NCI-H2196 (cell line): Measurements from ENCODE around the gene RRBP1.

Experiments
- DNase-seq: peaks from one replicate; lab custom pipeline; 2025; ENCODE audit not compliant: unreplicated experiment; lab: John Stamatoyannopoulos, UW

Gene RRBP1

DNA sequence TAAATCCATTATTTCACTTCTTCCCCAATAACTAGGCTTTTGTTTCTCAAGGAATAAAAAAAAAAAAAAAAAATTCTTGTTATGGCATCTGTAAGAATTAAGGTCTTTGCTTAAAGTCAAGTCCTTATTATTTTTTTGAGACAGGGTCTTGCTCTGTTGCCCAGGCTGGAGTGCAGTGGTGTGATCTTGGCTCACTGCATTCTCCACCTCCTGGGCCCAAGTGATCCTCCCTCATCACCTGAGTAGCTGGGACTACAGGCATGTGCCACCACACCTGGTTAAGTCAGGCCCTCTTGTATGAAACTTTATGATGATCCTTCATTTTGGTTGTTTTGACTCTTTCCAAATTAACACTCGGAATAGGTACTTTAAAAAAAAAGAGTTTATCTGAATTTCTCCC lies 94.9 kb downstream of the RRBP1 start:
- DNase-seq, result no peak

DNA sequence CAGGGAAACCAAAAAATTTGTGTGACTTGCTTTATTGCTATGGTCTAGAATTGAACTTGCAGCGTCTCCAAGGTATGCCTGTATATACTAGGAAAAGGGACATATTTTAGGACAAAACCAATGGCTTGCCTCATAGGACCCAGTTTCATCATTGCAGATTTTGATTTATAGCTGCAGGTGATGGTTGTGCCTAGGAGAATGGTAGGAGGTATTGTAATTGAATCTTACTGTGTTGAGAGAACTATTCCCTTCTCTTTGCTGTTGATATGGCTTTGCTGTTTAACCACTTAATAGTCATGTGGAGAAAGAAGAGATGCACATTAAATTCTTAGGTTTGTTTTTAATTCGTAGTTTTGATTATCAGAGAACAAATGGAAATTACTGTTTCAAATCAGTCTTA lies 95.8 kb downstream of the RRBP1 start:
- no peak for DNase-seq

DNA sequence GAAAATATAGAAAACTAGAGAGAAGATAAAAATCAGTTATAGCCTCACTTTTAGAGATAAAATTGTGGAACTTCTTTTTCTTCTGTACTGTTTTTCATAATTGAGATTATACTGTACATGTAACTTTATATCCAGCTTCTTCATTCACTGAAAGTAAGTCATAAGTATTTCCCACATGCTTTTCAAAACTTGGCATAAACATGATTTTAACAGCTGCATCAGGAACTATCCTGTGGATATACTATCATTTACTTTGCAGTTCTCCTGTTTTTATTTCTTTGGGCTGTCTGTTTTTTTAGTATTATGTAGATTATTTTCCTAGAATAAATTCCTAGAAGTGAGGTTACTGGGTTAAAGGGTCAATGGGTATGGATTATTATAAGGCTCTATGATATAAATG lies 97.4 kb downstream of the RRBP1 start:
- no peak for DNase-seq

DNA sequence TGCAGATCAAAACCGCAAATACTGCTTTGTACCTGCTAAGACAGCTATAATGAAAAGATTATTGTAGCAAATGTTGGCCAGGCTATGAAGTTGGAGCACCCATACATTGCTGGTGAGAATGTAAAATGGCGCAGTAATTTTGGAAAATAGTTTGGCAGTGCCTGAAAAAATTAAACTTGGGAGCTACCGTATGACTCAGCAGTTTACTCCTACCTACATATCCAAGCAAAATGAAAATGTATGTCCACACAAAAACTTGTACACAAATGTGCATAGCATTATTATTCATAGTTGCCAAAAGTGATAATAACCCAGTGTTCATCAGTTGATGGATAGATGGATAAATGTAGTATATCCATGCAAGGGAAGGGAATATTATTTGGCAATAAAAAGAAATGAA lies 98.9 kb downstream of the RRBP1 start:
- DNase-seq, result no peak

DNA sequence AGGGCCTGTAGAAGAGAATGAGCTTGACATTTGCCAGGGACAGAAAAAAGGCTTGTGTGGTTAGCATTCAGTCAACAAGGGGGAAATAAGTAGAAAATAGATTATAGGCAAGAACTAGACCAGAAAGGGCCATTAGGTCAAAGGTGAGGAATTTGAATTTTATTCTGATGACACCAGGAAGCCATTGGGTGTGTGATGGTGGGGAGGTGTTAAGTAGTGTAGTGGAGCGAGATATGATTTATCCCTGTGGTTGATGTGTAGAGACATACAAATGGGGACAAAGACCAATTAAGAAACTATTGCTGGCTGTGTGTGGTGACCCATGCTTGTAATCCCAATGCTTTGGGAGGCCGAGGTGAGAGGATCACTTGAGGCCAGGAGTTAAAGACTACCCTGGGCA lies 101.1 kb downstream of the RRBP1 start:
- no peak for DNase-seq

- no peak for DNase-seq
These were observed 102.5 kb downstream of the RRBP1 start for GRCh38 chr20:17579369-17580039.

GRCh38 chr20:17576215-17576614 lies 105.8 kb downstream of the RRBP1 start:
- no peak for DNase-seq

DNA sequence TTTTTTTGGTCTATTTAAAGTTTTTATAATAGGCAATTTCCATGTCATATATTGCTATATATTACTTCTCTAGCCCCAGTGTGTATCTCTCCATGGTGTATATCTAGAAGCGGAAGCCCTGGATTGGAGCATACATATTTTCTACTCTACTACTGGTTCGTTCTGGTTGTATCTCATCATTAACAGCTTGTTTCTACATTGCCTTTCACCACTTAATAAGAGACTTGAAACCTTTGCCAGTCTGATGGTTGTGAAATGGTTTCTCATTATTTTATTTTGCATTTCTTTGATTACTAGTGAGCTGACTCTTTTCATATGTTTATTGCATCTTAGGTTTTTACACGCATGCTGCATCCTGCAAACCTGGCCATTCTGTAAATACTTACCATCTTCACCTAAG lies 108.6 kb downstream of the RRBP1 start:
- DNase-seq, result no peak

DNA sequence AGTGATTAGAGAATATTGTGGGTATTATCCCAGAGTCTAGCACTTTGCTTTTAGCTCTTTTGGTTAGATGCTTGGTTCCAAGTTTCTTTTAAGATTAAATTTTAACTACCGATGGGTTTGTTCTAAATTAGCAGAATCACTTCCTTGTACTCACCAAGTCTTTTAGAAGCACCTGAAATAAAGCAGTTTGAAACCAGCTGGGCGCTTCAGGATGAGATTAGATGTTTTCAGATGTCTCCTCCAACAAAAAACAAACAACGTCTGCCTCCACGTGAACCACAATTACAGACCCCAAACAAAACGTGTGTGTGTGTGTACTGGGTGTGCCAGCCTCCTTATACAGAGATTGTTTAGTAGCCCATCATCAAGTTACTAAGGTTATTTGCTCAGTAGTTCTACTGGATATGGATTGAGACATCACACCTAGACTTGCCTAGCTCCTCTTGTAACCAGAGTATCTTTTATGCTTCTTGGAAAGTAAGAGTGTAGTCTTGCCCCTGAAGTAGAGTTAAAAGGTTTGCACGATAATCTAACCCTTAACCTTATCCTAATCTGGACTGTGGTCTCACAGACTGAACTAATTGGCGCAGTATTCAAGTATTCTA lies 109.9 kb downstream of the RRBP1 start:
- no peak for DNase-seq

DNA sequence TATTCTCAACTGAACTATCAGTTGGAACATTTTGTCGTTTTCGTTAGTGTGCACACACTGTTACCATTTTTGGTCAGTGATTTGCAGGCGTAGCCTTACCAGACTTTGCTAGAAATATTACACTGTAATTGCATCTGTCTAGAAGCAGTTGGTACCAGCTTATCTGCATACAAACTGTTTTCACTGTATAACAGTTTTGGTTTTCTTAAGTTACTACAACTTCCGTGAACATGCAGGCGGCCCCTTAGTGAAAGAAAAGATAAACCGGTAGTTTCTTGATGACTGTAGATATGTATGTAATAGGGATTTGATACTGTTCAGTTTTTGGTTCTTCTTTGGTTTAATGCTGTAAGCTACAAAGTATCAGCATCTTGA lies 110.9 kb downstream of the RRBP1 start:
- no peak for DNase-seq

GRCh38 chr20:17570347-17571152 lies 111.5 kb downstream of the RRBP1 start:
- peak; percentile 41 for DNase-seq

- DNase-seq, result peak; percentile 95
These were observed 112.3 kb downstream of the RRBP1 start, which contains the start of gene DSTN for GRCh38 chr20:17569616-17570346. Gene DSTN, plus strand, starts transcription at chr20:17570075. Its CDS starts 134 bp downstream, at chr20:17570209.

DNA sequence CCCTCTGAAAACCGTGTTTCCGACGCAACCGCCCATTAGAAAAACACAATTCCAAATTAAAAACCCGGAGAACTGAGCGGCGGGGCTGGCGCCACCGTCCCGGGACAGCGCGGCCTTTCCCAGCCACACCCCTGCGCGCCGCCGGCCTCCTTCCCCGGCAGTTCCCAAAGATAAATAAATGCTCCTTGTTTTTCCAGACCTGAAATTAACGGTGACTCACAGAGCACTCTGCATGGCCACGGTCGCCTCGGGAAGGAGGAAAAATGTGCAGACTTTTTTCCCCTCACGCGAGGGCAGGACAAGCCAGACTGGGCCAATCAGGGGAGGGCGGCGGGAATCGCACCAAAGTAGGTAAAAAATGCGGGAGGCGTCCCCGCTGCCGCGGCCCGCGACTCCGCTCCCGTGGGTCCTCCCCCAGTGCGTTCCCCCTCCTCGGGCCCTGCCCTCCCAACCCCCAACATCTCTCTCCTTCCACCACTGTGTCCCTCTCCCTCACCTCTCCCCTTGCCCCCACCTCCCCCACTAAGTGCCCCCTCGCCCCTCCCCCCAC lies 113.0 kb downstream of the RRBP1 start:
- DNase-seq, result peak; percentile 59

DNA sequence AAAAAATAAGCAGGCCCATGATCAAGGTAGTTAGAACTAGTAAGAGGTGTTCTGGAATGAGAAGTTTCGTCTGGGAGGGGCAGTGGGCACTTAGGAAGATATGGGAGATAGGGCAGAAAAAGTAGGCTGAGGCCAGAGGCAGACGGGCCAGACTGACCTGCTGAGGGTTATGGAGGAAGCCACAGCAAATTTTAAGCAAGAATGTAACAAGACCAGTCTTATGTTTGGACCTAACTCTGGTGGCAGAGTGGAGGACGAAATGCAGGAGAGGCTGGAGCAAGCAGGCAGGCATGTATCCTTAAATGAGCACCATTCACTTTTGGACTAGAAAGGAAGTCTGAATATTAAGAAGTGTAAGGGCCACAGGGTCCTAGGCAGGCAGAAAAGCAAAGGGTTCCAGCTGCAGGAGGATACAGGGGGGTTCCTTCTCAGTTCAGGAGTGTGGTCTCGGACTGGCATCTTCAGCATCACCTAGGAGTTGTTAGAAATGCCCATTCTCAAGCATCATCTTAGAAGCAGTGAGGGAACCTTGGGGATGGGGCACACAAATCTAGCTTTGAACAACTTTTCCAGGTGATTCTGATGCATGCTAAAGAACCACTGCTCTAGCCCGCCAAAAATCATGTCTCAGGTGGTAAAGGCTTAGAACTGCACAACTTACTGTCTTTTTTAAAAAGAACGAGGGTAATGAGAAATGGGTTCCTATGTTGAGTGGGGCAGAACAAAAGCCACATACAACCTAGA lies 113.8 kb downstream of the RRBP1 start:
- DNase-seq, result no peak

DNA sequence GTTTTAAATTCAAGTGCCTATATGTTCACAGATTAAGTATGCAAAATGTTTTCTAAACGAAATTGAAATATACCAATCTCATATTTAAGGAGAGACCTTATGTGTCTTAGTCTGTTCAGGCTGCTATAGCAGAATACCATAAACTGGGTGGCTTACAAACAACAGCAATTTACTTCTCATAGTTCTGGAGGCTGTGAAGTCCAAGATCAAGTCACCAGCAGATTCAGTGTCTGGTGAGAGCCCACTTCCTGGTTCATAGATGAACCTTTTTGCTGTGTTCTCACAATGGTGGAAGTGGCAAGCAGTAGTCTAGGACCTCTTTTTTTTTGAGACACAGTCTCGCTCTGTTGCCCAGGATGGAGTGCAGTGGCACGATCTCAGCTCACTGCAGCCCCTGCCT lies 115.7 kb downstream of the RRBP1 start:
- no peak for DNase-seq

- DNase-seq, result no peak
These were observed 116.7 kb downstream of the RRBP1 start for GRCh38 chr20:17565169-17565845.
